CD4-positive, CD25-positive, alpha-beta regulatory T cell (primary cell): ENCODE results near the gene SORBS1. TPM values are rescaled to one million over a fixed set of nuclear protein-coding genes. Genes with fewer than 3 reads are reported as not detected.
A peak's percentile ranks its signal among the peaks of the same experiment; 100 is the strongest.

Source experiments
- ATAC-seq, 2 donors: fragments of 150-1000 bp; cut with Tn5 transposase; one replicate each; pipeline ENCODE4 v1.10.0; 2021; ENCODE audit warnings: low read depth in 2 of 2, moderate number of reproducible peaks in 2 of 2, moderate library complexity in 1 of 2
- DNase-seq, 3 donors: peaks; one replicate each; pipeline versions ENCODE4 v3.0.0 to v3.0.0-alpha.2; 2012 to 2022; ENCODE audit warnings: mixed read lengths in 1 of 3
- H3K27ac ChIP-seq: one replicate; pipeline ENCODE4 v1.7.0; 2013; ENCODE audit warnings: mild to moderate bottlenecking, low read length; ENCODE audit not compliant: insufficient read depth, poor library complexity, severe bottlenecking
- H3K27me3 ChIP-seq: one replicate; pipeline ENCODE4 v1.7.0; 2013; ENCODE audit warnings: low read length; ENCODE audit not compliant: control insufficient read depth, insufficient read depth
- H3K36me3 ChIP-seq: one replicate; pipeline ENCODE4 v1.7.0; 2013; ENCODE audit warnings: mild to moderate bottlenecking, low read length, moderate library complexity; ENCODE audit not compliant: control insufficient read depth, insufficient read depth
- H3K4me1 ChIP-seq: 2 replicates; pipeline ENCODE4 v1.7.0; 2013; ENCODE audit warnings: mild to moderate bottlenecking, low read length; ENCODE audit not compliant: insufficient read depth, control insufficient read depth, poor library complexity, severe bottlenecking
- H3K4me3 ChIP-seq: one replicate; pipeline ENCODE4 v1.7.0; 2013; ENCODE audit warnings: low read depth, mild to moderate bottlenecking, low read length, moderate library complexity
- H3K9me3 ChIP-seq, 2 experiments: 1 replicate in 1 of 2; 2 replicates in 1 of 2; pipeline ENCODE4 v1.7.0; 2013; ENCODE audit warnings: low read length in 2 of 2, mild to moderate bottlenecking in 1 of 2, moderate library complexity in 1 of 2; ENCODE audit not compliant: control insufficient read depth in 2 of 2
- H3K27ac Mint-ChIP-seq, 3 donors: one replicate each; pipeline ENCODE4 v1.8.0; 2020 to 2022; ENCODE audit warnings: mild to moderate bottlenecking in 3 of 3, mixed read lengths in 3 of 3, moderate library complexity in 2 of 3
- H3K27me3 Mint-ChIP-seq: one replicate; pipeline ENCODE4 v1.8.0; 2022; ENCODE audit warnings: mild to moderate bottlenecking, mixed read lengths
- H3K36me3 Mint-ChIP-seq: one replicate; pipeline ENCODE4 v1.8.0; 2020; ENCODE audit warnings: mixed read lengths
- H3K4me1 Mint-ChIP-seq, 4 donors: one replicate each; pipeline ENCODE4 v1.8.0; 2020 to 2022; ENCODE audit warnings: mixed read lengths in 4 of 4, mild to moderate bottlenecking in 1 of 4
- H3K4me3 Mint-ChIP-seq, 4 donors: one replicate each; pipeline ENCODE4 v1.8.0; 2020 to 2022; ENCODE audit warnings: mild to moderate bottlenecking in 4 of 4, mixed read lengths in 4 of 4, moderate library complexity in 3 of 4
- H3K9me3 Mint-ChIP-seq, 7 donors: one replicate each; pipeline ENCODE4 v1.8.0; 2020 to 2022; ENCODE audit warnings: mixed read lengths in 7 of 7, mild to moderate bottlenecking in 3 of 7, moderate library complexity in 2 of 7
- polyA plus RNA-seq, 4 donors: library from polyadenylated mRNA; unstranded; fragments of 300-500 nt; fragmentation: Illumina TruSeq; gene quantifications; one replicate each; pipeline ENCODE4 v1.2.3, GENCODE V29; 2021
- total RNA-seq: library from RNA; stranded (reverse); gene quantifications from one replicate; pipeline ENCODE4 v1.2.3, GENCODE V29; 2022

SORBS1 gene
- total and polyA plus RNA-seq, 5 donors from 2014 or later, result 0.31 to 3.7 (median 0.38) TPM

- H3K9me3 Mint-ChIP-seq, result peaks cover 0 to 3% (median 0%) of the 10 kb centered on the region in 7 donors
- DNase-seq (no peak), ATAC-seq (no peak)
- H3K27ac Mint-ChIP-seq, result no peak overlapping the region
- H3K4me1 ChIP-seq, result no peaks in the 10 kb centered on the region
- H3K36me3 ChIP-seq, result no peaks in the 10 kb centered on the region
- H3K4me3 Mint-ChIP-seq, result no peak overlapping the region
- H3K27ac ChIP-seq, result no peak overlapping the region
- no peak overlapping the region for H3K4me3 ChIP-seq
- H3K36me3 Mint-ChIP-seq, result no peaks in the 10 kb centered on the region
- no peaks in the 10 kb centered on the region for H3K9me3 ChIP-seq
- H3K4me1 Mint-ChIP-seq, result no peaks in the 10 kb centered on the region
- H3K27me3 Mint-ChIP-seq, result peaks cover 10% of the 10 kb centered on the region
- H3K27me3 ChIP-seq, result no peaks in the 10 kb centered on the region
Observed at GRCh38 chr10:95275726-95276366, 285.3 kb downstream of the SORBS1 start.

DNA sequence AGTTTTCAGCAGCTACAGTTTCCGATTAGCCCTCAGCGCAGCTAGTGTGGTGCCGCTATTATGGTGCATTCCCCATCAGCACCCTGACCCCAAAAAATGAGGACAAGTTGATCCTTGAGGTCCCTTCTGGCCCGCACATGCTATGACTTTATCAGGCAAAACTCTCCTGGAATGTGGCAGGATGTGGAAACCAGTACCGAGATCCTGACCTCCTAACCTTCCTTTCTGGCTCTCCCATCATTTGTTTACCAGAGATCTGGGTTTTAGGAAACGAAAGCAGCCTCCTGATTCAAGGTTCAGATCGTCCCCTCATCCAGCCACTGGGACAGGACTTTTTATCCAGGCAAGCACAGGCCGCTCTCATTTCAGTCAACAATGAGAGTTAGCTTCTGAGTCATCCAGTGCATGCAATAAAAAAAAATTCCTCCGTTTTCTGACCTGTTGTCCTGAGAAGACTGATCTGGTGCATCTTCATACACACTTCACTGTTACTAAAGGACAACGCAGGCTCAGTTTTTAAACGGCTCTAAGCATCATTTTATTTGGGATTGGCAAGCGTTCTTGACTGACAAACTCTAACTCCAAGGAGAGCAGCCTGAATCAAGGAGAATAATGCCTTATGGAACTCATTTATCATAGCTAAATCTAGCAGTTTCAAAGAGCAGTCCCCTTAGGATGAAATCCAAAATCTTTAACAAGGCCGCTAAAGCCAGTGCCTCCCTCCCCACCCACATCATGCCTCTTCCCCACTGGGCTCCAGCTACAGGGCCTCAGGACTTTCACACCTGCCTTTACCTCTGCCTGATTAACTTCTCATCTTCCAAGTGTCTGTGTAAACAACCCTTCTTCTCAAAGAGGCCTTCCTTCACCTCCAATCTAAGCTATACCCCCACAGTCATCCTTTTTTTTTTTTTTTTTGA lies 287.5 kb downstream of the SORBS1 start:
- Mint-ChIP-seq H3K36me3 (no peaks in the 10 kb centered on the region), H3K4me3 (no peak overlapping the region), H3K27ac (no peak overlapping the region), H3K27me3 (peaks cover 9% of the 10 kb centered on the region), H3K4me1 (no peaks in the 10 kb centered on the region), H3K9me3 (peaks cover 0 to 3% (median 0%) of the 10 kb centered on the region in 7 donors)
- no peak for DNase-seq
- no peak for ATAC-seq
- Histone ChIP-seq H3K27ac (no peak overlapping the region), H3K9me3 (no peaks in the 10 kb centered on the region), H3K27me3 (no peaks in the 10 kb centered on the region), H3K4me3 (no peak overlapping the region), H3K36me3 (no peaks in the 10 kb centered on the region), H3K4me1 (no peaks in the 10 kb centered on the region)

GRCh38 chr10:95268438-95268837 lies 292.7 kb downstream of the SORBS1 start:
- Mint-ChIP-seq H3K4me3 (no peak overlapping the region), H3K36me3 (no peaks in the 10 kb centered on the region), H3K27me3 (peaks cover 4% of the 10 kb centered on the region), H3K9me3 (no peaks in the 10 kb centered on the region), H3K27ac (no peak overlapping the region), H3K4me1 (peaks cover 0 to 4% (median 0%) of the 10 kb centered on the region in 4 donors)
- Histone ChIP-seq H3K27me3 (no peaks in the 10 kb centered on the region), H3K36me3 (no peaks in the 10 kb centered on the region), H3K27ac (no peak overlapping the region), H3K9me3 (no peaks in the 10 kb centered on the region), H3K4me1 (no peaks in the 10 kb centered on the region), H3K4me3 (no peak overlapping the region)
- no peak for ATAC-seq
- no peak for DNase-seq

DNA sequence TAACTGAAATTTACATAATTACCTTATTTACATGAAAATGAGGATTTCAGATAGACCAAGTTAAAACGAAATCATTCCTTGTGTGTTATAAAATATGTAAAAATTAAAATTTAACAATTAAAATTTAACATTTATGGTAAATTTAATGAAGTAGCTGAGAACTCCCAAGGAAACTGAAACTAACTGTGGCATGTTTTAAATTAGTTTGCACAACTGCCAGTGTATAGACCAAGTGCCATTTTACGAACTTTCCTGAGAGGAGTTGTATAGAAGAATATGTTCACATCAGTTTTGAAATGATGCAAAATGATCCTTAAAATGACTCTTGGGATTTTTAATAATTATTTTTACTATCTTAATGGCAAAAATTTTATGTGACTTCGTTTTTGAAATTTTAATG lies 293.9 kb downstream of the SORBS1 start:
- H3K4me1 ChIP-seq, result no peaks in the 10 kb centered on the region
- Mint-ChIP-seq H3K27ac (no peak overlapping the region), H3K9me3 (no peaks in the 10 kb centered on the region), H3K4me1 (peaks cover 0 to 4% (median 0%) of the 10 kb centered on the region in 4 donors), H3K36me3 (no peaks in the 10 kb centered on the region), H3K4me3 (no peak overlapping the region), H3K27me3 (peaks cover 4% of the 10 kb centered on the region)
- DNase-seq, result no peak
- no peaks in the 10 kb centered on the region for H3K9me3 ChIP-seq
- H3K27me3 ChIP-seq, result no peaks in the 10 kb centered on the region
- H3K36me3 ChIP-seq, result no peaks in the 10 kb centered on the region
- no peak overlapping the region for H3K4me3 ChIP-seq
- no peak overlapping the region for H3K27ac ChIP-seq
- no peak for ATAC-seq

DNA sequence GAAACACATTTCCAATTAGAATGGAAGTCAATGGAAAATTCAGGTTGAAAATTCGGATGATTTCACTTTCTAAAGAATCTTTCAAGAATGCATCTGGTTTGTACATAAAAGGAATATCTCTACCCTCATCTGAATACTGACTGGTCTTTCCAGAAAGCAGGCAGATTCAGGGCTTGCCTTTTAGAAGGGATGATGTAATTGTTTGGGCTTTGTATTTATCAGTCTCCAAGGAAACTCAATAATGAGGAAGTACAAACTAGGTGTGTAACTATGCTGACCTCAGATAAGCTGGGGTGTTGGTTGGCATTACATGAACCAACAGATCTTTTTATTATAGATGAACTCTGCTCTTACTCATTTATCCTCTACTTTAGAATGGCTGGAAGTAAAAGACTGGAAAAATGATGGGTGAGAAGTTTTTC lies 294.5 kb downstream of the SORBS1 start:
- H3K27ac Mint-ChIP-seq, result no peak overlapping the region
- H3K9me3 Mint-ChIP-seq, result no peaks in the 10 kb centered on the region
- peaks cover 4% of the 10 kb centered on the region for H3K27me3 Mint-ChIP-seq
- no peak overlapping the region for H3K4me3 Mint-ChIP-seq
- peaks cover 0 to 4% (median 0%) of the 10 kb centered on the region in 4 donors for H3K4me1 Mint-ChIP-seq
- H3K4me1 ChIP-seq, result no peaks in the 10 kb centered on the region
- DNase-seq (no peak), ATAC-seq (peak in 1 of 2 donors; percentile 50)
- H3K4me3 ChIP-seq, result no peak overlapping the region
- H3K9me3 ChIP-seq, result no peaks in the 10 kb centered on the region
- H3K27me3 ChIP-seq, result no peaks in the 10 kb centered on the region
- no peaks in the 10 kb centered on the region for H3K36me3 ChIP-seq
- no peak overlapping the region for H3K27ac ChIP-seq
- H3K36me3 Mint-ChIP-seq, result no peaks in the 10 kb centered on the region

GRCh38 chr10:95265572-95265971 lies 295.6 kb downstream of the SORBS1 start:
- ATAC-seq, result no peak
- peaks cover 0 to 4% (median 0%) of the 10 kb centered on the region in 4 donors for H3K4me1 Mint-ChIP-seq

GRCh38 chr10:95264227-95265051 lies 296.7 kb downstream of the SORBS1 start:
- Mint-ChIP-seq H3K36me3 (no peaks in the 10 kb centered on the region), H3K27me3 (peaks cover 11% of the 10 kb centered on the region), H3K27ac (peak overlapping the region in 1 of 3 donors; percentile 20), H3K9me3 (no peaks in the 10 kb centered on the region), H3K4me3 (no peak overlapping the region), H3K4me1 (peaks cover 0 to 4% (median 0%) of the 10 kb centered on the region in 4 donors)
- Histone ChIP-seq H3K4me1 (no peaks in the 10 kb centered on the region), H3K9me3 (no peaks in the 10 kb centered on the region), H3K36me3 (no peaks in the 10 kb centered on the region), H3K4me3 (no peak overlapping the region), H3K27me3 (no peaks in the 10 kb centered on the region), H3K27ac (no peak overlapping the region)
- ATAC-seq, result no peak
- DNase-seq, result no peak

More at GRCh38 chr10:95265572-95265971, 295.6 kb downstream of the SORBS1 start:
- no peaks in the 10 kb centered on the region for H3K4me1 ChIP-seq
- Mint-ChIP-seq H3K27me3 (peaks cover 11% of the 10 kb centered on the region), H3K9me3 (no peaks in the 10 kb centered on the region), H3K4me3 (no peak overlapping the region), H3K36me3 (no peaks in the 10 kb centered on the region), H3K27ac (no peak overlapping the region)
- no peak overlapping the region for H3K27ac ChIP-seq
- DNase-seq, result no peak
- no peaks in the 10 kb centered on the region for H3K27me3 ChIP-seq
- H3K36me3 ChIP-seq, result no peaks in the 10 kb centered on the region
- no peak overlapping the region for H3K4me3 ChIP-seq
- H3K9me3 ChIP-seq, result no peaks in the 10 kb centered on the region
